Activated CD8-positive, alpha-beta memory T cell treated with anti-CD3 and anti-CD28 coated beads, Interleukin-2, amount 10 ng/mL, durations not matched to agents 7 days and 5 days (primary cell): Measurements from ENCODE around the gene ITPKA. TPM values are rescaled to one million over a fixed set of nuclear protein-coding genes. Genes with fewer than 3 reads are reported as not detected.
A peak's percentile ranks its signal among the peaks of the same experiment; 100 is the strongest.

Source experiments
- ATAC-seq: fragments of 150-1000 bp; cut with Tn5 transposase; one replicate; pipeline ENCODE4 v1.10.0; 2021; ENCODE audit warnings: moderate library complexity
- CTCF ChIA-PET: fragments of 350-600 bp; sonication (Branson Sonifier 250); formaldehyde crosslinking; loops from one replicate; lab custom pipeline; 2021; ENCODE audit warnings: antibody characterized with exemption; lab: Charles Lee
- DNase-seq: peaks from one replicate; pipeline ENCODE4 v3.0.0-alpha.2; 2020
- H3K27ac Mint-ChIP-seq: one replicate; pipeline ENCODE4 v1.8.0; 2021; ENCODE audit warnings: mild to moderate bottlenecking, mixed read lengths
- H3K27me3 Mint-ChIP-seq: one replicate; pipeline ENCODE4 v1.8.0; 2021; ENCODE audit warnings: mixed read lengths
- H3K36me3 Mint-ChIP-seq: one replicate; pipeline ENCODE4 v1.8.0; 2021; ENCODE audit warnings: mild to moderate bottlenecking, mixed read lengths
- H3K4me1 Mint-ChIP-seq: one replicate; pipeline ENCODE4 v1.8.0; 2021; ENCODE audit warnings: mixed read lengths
- H3K4me3 Mint-ChIP-seq: one replicate; pipeline ENCODE4 v1.8.0; 2021; ENCODE audit warnings: mild to moderate bottlenecking, moderate library complexity, mixed read lengths
- H3K9me3 Mint-ChIP-seq: one replicate; pipeline ENCODE4 v1.8.0; 2022; ENCODE audit warnings: low read depth, mixed read lengths
- total RNA-seq, 2 experiments: library from RNA; stranded (reverse); gene quantifications; one replicate each; pipeline ENCODE4 v1.2.3, GENCODE V29; 2021

Gene ITPKA
- total RNA-seq, 2 experiments from 2014 or later: 0.52 TPM; not detected in 1

DNA sequence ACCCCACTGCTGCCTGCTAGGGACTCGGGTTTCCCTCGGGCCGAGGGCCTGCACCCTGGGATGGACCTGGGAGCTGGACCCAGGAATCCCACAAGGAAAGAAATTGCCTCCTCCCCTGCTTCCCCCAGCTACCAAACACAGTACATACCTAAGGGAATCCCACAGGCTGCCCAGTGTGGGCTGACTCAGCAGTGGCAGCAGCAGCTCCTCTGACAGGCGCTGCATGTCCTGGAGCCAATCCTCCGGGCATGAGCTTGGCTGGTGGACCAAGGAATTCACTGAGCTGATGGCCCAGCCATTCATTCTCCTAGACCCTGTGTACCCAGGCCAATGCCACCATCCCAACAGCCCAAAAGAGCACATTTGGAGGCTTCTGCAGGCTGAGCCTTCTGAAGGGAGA is 29.4 kb downstream of the ITPKA start:
- Mint-ChIP-seq H3K27me3 (no peaks in the 10 kb centered on the region), H3K9me3 (no peaks in the 10 kb centered on the region), H3K36me3 (peaks cover 4% of the 10 kb centered on the region), H3K4me3 (no peak overlapping the region), H3K4me1 (no peaks in the 10 kb centered on the region), H3K27ac (no peak overlapping the region)
- CTCF ChIA-PET: no interaction called here
- no peak for ATAC-seq
- DNase-seq: no peak

DNA sequence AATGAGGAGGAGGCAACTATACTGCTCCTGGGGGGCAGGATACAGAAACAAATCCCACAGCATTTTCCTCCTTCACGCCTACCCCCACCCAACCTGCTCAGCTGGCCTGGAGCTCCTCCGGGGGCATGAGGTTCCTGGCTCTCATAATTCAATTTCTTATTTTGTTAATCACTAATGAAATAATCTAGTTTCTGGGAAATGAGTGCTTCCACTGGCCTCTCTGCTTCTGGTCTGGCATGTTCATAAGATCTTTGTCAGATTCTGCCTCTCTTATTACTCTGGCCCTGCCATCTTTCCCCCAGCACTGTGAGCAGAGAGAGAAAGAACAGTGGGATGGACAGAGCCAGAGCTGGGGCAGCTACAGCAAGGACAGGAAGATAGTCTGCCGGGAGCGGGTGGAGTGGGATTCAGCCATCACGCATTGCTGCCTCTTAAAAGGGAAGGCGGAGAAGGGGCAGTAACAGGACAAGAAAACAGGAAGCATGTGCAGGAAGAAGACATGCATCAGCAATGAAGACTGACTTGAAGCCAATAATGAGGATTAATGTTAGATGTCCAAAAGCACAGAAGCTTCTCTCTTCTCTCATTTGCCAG is 36.8 kb downstream of the ITPKA start:
- H3K27me3 Mint-ChIP-seq: no peaks in the 10 kb centered on the region
- H3K9me3 Mint-ChIP-seq: no peaks in the 10 kb centered on the region
- peaks cover 18% of the 10 kb centered on the region for H3K36me3 Mint-ChIP-seq
- H3K27ac Mint-ChIP-seq: no peak overlapping the region
- no peaks in the 10 kb centered on the region for H3K4me1 Mint-ChIP-seq
- no peak overlapping the region for H3K4me3 Mint-ChIP-seq
- DNase-seq: no peak
- ATAC-seq: no peak
- CTCF ChIA-PET: no interaction called here

DNA sequence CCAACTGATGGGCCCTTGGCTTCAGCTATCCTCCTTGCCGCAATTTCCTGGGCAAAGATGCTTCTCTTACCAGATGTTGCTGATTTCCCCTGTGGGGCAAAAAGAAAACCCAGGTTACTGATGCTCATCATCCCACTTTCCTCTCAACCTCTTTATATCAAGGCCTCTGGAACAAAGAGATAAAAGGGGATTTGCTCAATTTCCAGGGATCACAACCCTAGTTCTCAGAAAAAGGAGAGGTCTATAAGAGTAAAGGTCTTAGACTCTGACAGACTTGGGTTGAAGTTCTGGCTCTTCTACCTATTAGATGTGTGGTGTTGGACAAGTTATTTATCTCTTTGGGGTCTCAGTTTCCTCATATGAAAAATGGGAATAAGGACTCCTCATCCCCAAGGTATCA is 41.9 kb downstream of the ITPKA start:
- H3K4me3 Mint-ChIP-seq: no peak overlapping the region
- peaks cover 12% of the 10 kb centered on the region for H3K36me3 Mint-ChIP-seq
- peaks cover 8% of the 10 kb centered on the region for H3K4me1 Mint-ChIP-seq
- no peak overlapping the region for H3K27ac Mint-ChIP-seq
- no peaks in the 10 kb centered on the region for H3K27me3 Mint-ChIP-seq
- H3K9me3 Mint-ChIP-seq: no peaks in the 10 kb centered on the region
- DNase-seq (no peak), ATAC-seq (no peak)
- CTCF ChIA-PET: no interaction called here

DNA sequence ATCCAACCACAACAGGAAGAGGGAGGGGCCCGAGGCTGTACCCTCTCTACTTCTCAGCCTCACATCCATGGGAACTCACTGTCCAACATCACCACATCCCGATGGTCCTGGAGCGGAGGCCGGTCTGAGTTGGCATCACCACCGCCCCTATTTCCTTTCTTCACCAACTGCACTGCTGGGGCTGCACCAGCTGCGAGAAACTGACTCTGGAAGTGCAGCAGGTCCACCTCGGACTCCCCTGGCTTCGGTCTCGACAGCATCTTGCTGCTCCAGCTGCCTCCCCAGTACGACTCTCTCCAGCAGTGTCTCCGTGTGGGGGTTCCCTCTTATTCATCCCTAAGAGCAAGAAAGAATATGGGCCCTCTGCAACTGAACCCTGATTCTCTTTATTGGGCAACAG is 43.2 kb downstream of the ITPKA start:
- no peaks in the 10 kb centered on the region for H3K27me3 Mint-ChIP-seq

DNA sequence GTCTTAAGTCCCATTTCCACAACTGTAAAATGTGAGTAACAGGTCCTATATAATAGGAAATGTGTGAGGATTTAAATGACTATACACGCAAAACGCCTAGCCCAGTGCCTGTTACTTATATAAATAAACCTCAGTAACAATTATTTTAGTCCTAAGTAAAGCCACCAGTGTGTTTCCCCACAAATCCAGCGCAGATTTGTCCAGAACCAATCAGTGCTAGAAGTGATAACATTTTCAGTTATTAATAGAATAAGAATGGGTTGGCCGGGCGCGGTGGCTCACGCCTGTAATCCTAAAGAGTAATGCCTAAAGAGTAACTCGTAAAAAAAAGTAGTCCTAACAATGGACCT is 49.8 kb downstream of the ITPKA start:
- Mint-ChIP-seq H3K4me1 (peaks cover 17% of the 10 kb centered on the region), H3K36me3 (peaks cover 1% of the 10 kb centered on the region), H3K27ac (peak overlapping the region; percentile 91), H3K4me3 (peak overlapping the region; percentile 97), H3K9me3 (no peaks in the 10 kb centered on the region), H3K27me3 (no peaks in the 10 kb centered on the region)
- CTCF ChIA-PET: interaction anchor here (1.0 to 1.7 kb wide), 5 partner anchors 14 to 211 kb away, joined by 3 to 9 read pairs (median 4); partner anchors contain the start of genes NUSAP1 and OIP5
- DNase-seq: no peak
- no peak for ATAC-seq

More for the DNA sequence above, 43.2 kb downstream of the ITPKA start:
- H3K4me3 Mint-ChIP-seq: no peak overlapping the region
- H3K27ac Mint-ChIP-seq: no peak overlapping the region
- H3K9me3 Mint-ChIP-seq: no peaks in the 10 kb centered on the region
- ATAC-seq (no peak), DNase-seq (no peak)
- CTCF ChIA-PET: no interaction called here
- peaks cover 8% of the 10 kb centered on the region for H3K4me1 Mint-ChIP-seq
- peaks cover 14% of the 10 kb centered on the region for H3K36me3 Mint-ChIP-seq

DNA sequence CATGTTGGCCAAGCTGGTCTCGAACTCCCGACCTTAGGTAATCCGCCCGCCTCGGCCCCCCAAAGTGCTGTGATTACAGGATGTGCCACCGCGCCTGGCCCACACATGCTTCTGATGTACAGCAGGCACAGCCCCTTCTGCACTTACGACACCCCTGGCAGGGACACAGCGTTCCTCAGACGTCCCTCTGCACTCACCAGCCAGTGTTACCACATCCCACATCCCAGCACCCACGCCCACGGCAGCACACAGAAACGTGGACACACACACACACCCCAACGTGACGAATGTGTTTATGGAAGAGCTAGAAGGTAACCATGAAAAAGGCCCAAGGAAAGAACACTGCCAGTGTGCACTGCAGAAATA is 51.0 kb downstream of the ITPKA start:
- peak overlapping the region; percentile 91 for H3K27ac Mint-ChIP-seq
- no peaks in the 10 kb centered on the region for H3K9me3 Mint-ChIP-seq
- no peaks in the 10 kb centered on the region for H3K27me3 Mint-ChIP-seq
- DNase-seq (no peak), ATAC-seq (no peak)
- peak overlapping the region; percentile 97 for H3K4me3 Mint-ChIP-seq
- peaks cover 1% of the 10 kb centered on the region for H3K36me3 Mint-ChIP-seq
- CTCF ChIA-PET: interaction anchor here (1.0 to 1.7 kb wide), 5 partner anchors 13 to 258 kb away, joined by 3 to 9 read pairs (median 5); no protein-coding TSS in a partner anchor
- peaks cover 17% of the 10 kb centered on the region for H3K4me1 Mint-ChIP-seq

DNA sequence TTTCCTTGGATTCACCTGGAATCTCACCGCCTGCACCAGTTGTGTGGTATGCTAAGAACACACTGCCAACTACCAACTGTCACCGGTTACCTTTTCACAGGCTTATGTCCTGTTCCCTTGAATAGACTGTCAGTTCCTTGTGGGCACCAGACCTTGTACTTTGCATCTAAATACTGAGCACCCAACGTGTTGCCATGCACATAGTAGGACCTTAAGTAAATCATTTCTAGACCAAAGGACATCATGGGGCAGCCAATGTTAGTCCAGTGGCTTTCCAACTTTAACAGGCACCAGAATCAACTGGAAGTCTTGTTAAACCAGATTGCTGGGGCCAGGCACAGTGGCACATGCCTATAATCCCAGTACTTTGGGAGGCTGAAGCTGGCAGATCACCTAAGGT is 51.5 kb downstream of the ITPKA start:
- Mint-ChIP-seq H3K4me1 (peaks cover 17% of the 10 kb centered on the region), H3K4me3 (peak overlapping the region; percentile 97), H3K27ac (no peak overlapping the region), H3K27me3 (no peaks in the 10 kb centered on the region), H3K36me3 (peaks cover 1% of the 10 kb centered on the region), H3K9me3 (no peaks in the 10 kb centered on the region)
- CTCF ChIA-PET: interaction anchor here (1.7 kb wide), 1 partner anchor 80 kb away, joined by 7 read pairs; no protein-coding TSS in a partner anchor
- ATAC-seq (no peak), DNase-seq (no peak)

DNA sequence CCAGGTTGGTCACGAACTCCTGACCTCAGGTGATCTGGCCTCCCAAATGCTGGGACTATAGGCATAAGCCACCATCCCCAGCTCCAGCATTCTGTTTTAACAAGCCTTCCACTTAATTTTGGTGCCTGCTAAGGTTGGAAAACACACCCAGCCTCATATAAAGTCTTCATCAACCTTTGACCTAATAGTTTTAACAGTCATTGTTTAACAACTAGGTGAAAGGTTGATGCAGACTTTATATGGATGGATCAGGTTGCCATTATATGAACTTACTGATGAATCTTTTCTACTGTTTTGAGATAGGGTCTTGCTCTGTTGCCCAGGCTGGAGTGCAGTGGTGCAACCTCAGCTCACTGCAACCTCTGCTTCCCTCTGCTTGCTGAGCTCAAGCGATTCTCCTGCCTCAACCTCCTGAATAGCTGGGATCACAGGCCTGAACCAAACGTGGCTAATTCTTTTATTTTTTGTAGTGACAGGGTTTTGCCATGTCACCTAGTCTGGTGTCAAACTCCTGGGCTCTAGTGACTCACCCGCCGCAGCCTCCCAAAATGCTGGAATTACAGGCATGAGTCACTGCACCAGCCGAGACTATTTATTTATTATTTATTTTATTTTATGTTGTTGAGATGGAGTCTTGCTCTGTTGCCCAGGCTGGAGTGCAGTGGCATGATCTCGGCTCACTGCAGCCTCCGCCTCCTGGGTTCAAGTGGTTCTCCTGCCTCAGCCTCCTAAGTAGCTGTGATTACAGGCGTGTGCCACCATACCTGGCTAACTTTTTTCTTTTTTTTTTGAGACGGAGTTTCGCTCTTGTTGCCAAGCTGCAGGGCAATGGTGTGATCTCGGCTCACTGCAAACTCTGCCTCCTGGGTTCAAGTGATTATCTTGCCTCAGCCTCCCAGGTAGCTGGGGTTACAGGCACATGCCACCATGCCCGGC is 53.4 kb downstream of the ITPKA start:
- ATAC-seq: no peak
- H3K4me3 Mint-ChIP-seq: no peak overlapping the region
- H3K4me1 Mint-ChIP-seq: peaks cover 15% of the 10 kb centered on the region
- no peaks in the 10 kb centered on the region for H3K9me3 Mint-ChIP-seq
- no peaks in the 10 kb centered on the region for H3K27me3 Mint-ChIP-seq
- DNase-seq: no peak
- CTCF ChIA-PET: interaction anchor here (2.5 kb wide), 1 partner anchor 81 kb away, joined by 6 read pairs; no protein-coding TSS in a partner anchor
- H3K27ac Mint-ChIP-seq: no peak overlapping the region
- H3K36me3 Mint-ChIP-seq: no peaks in the 10 kb centered on the region

DNA sequence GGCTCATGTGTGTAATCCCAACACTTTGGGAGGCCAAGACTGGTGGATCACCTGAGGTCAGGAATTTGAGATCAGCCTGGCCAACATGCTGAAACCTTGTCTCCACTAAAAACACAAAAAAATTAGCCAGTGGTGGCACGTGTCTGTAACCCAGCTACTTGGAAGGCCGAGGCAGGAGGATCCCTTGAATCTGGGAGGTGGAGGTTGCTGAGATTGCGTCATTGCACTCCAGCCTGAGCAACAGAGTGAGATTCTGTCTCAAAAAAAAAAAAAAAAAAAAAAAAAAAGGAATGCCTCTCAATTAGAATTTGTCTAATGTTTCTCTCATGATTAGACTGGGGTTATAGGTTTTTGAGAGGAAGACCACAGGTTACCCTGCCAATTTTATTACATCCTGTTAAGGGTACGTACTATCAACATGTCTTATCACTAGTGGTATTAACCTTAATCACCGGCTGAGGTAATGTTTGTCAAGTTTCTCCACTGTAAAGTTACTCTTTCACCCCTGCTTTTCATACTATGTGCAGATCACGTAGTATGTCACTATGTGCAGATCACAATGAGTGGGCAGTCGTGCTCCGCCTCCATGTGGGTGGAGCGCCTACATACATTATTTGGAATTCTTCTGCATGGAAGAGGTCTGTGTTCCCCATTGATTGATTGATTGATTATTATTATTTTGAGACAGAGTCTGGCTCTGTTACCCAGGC is 56.5 kb downstream of the ITPKA start:
- Mint-ChIP-seq H3K4me1 (no peaks in the 10 kb centered on the region), H3K36me3 (no peaks in the 10 kb centered on the region), H3K4me3 (no peak overlapping the region), H3K27me3 (peaks cover 5% of the 10 kb centered on the region), H3K27ac (no peak overlapping the region), H3K9me3 (no peaks in the 10 kb centered on the region)
- no peak for DNase-seq
- no peak for ATAC-seq
- CTCF ChIA-PET: no interaction called here

Other genes starting within 250 kb of the ITPKA start
- gene OIP5, start 161.3 kb upstream of the ITPKA start, total RNA-seq: 10 to 100 TPM; 21.1 to 21.2 TPM
- gene NUSAP1, start 161.0 kb upstream of the ITPKA start, total RNA-seq: 100 to 1,000 TPM; 234 to 334 TPM
- 10 to 100 TPM; 12.4 to 14.1 TPM for gene NDUFAF1, start 91.4 kb upstream of the ITPKA start, total RNA-seq
- 10 to 100 TPM; 36.3 to 43.4 TPM for gene RTF1, start 76.8 kb upstream of the ITPKA start, total RNA-seq
- under 1 TPM; 0.20 to 0.30 TPM for gene LTK, start 20.0 kb downstream of the ITPKA start, total RNA-seq
- 10 to 100 TPM; 38.2 to 40.0 TPM for gene RPAP1, start 50.4 kb downstream of the ITPKA start, total RNA-seq
- under 1 TPM; 0.32 to 0.66 TPM for gene TYRO3, start 65.3 kb downstream of the ITPKA start, total RNA-seq
- 10 to 100 TPM; 33.5 to 37.5 TPM for gene MGA, start 166.5 kb downstream of the ITPKA start, total RNA-seq